ENCODE measurements around the gene TAF6L. TPM values are rescaled to one million over a fixed set of nuclear protein-coding genes. Genes with fewer than 3 reads are reported as not detected.

TAF6L gene
- total and polyA plus RNA-seq, 9 of the 15 experiments (the other 6 are each of a cell fraction or from before 2014, with no cell fraction given): 0.04 to 45.5 (median 20.8) TPM

DNA sequence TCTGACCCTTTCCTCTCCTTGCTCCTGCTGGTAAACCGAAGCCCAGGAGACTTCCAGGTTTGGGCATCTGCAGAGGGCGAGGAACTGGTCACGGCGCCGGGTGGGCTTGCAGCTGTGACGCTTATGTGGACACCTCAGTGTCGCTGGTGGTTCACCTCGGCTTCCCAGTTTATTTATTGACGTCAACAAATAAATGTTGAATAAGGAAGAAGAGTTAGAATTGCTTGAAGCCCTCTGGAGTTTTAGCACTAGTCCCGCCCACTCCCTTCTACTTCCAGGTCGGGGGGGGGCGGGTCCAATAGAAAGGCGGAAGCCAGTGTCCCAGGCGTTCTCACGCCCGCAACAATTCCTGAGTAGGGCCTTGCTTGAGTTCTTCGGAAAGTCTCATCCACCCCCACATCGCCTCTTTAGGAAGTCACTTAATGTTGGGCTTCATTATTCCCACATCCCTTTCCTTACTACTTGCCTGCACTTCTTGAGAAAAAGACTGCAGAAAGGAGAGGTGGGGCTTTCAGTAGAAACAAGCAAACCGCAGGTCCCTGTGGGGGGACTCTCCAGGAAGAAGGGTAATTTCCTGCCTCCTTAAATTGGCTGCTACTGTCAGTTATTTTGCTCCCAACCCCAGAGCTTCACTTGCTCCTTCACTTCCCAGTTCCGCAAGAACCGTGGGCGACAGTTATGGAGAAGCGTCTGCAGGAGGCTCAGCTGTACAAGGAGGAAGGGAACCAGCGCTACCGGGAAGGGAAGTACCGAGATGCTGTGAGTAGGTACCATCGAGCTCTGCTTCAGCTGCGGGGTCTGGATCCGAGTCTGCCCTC, 42.8 kb upstream of the TAF6L start, which contains the start of gene TTC9C (continued):
- TF ChIP-seq PBX2 (CRISPR knock-in tag; IDR thresholded peaks at IDR 0.05; ENCODE audit: low read depth) (no peak), PBX2 (tag; conservative IDR thresholded peaks at IDR 0.05; ENCODE audit: low read depth) (no peak), KLF16 (IDR thresholded peaks at IDR 0.05) (no peak), ZNF507 (tag; conservative IDR thresholded peaks at IDR 0.05) (no peak), ZNF445 (CRISPR knock-in tag; IDR thresholded peaks at IDR 0.05; ENCODE audit: low read depth) (no peak), NFIC (IDR thresholded peaks at IDR 0.05) (no peak), ZBTB2 (IDR thresholded peaks at IDR 0.05) (peak; percentile 31; the same call in 1 of the 2 replicates), ARID1B (IDR thresholded peaks at IDR 0.05) (no peak), MAFF (IDR thresholded peaks at IDR 0.05; ENCODE audit: low read length) (0 out of 2 replicates have a peak, but pooled peaks have one; percentile 4), KHSRP (IDR thresholded peaks at IDR 0.05) (no peak), NCOA4 (IDR thresholded peaks at IDR 0.05; ENCODE audit: partially characterized antibody) (no peak), ZNF785 (CRISPR knock-in tag; IDR thresholded peaks at IDR 0.05) (no peak), KAT7 (CRISPR knock-in tag; IDR thresholded peaks at IDR 0.05; ENCODE audit: borderline replicate concordance) (0 out of 2 replicates have a peak, but pooled peaks have one; percentile 4), ZNF668 (CRISPR knock-in tag; IDR thresholded peaks at IDR 0.05) (no peak), KLF1 (tag; IDR thresholded peaks at IDR 0.05) (no peak), ZBTB49 (CRISPR knock-in tag; IDR thresholded peaks at IDR 0.05; ENCODE audit: borderline replicate concordance) (no peak), ARID4B (CRISPR knock-in tag; IDR thresholded peaks at IDR 0.05) (peak; percentile 80)
